RKO (cell line): ENCODE measurements around the gene FNDC3A.
A peak's percentile ranks its signal among the peaks of the same experiment; 100 is the strongest.

Source experiments
- DNase-seq: peaks from one replicate; pipeline ENCODE4 v3.0.0-alpha.2; 2016; ENCODE audit warnings: low spot score

FNDC3A gene

GRCh38 chr13:48975856-48976575 is at the start of gene FNDC3A:
Gene FNDC3A (plus strand): TSS chr13:48975912. CDS start chr13:49006191, 30,279 bp downstream.
- peak; percentile 74 for DNase-seq

- no peak for DNase-seq
Measured at GRCh38 chr13:48928757-48929430, 46.8 kb upstream of the FNDC3A start.

GRCh38 chr13:48930918-48931317 is 44.8 kb upstream of the FNDC3A start:
- DNase-seq, result no peak

GRCh38 chr13:48938308-48938943 is 37.3 kb upstream of the FNDC3A start:
- no peak for DNase-seq

GRCh38 chr13:48939728-48940127 is 36.0 kb upstream of the FNDC3A start:
- DNase-seq, result no peak

GRCh38 chr13:48942131-48942530 is 33.6 kb upstream of the FNDC3A start:
- peak; percentile 44 for DNase-seq

GRCh38 chr13:48944221-48944620 is 31.5 kb upstream of the FNDC3A start:
- DNase-seq, result no peak

- no peak for DNase-seq
Measured at GRCh38 chr13:48945626-48946025, 30.1 kb upstream of the FNDC3A start.

GRCh38 chr13:48946163-48946562 is 29.5 kb upstream of the FNDC3A start:
- DNase-seq, result no peak

- DNase-seq, result no peak
Measured at GRCh38 chr13:48949566-48950500, 25.9 kb upstream of the FNDC3A start.

GRCh38 chr13:48950501-48950875 is 25.2 kb upstream of the FNDC3A start:
- no peak for DNase-seq

GRCh38 chr13:48954081-48954480 is 21.6 kb upstream of the FNDC3A start:
- no peak for DNase-seq

- no peak for DNase-seq
Measured at GRCh38 chr13:48955536-48955935, 20.2 kb upstream of the FNDC3A start.

GRCh38 chr13:48961379-48961778 is 14.3 kb upstream of the FNDC3A start:
- DNase-seq, result no peak

GRCh38 chr13:48962281-48962680 is 13.4 kb upstream of the FNDC3A start:
- no peak for DNase-seq

- no peak for DNase-seq
Measured at GRCh38 chr13:48965736-48966135, 10.0 kb upstream of the FNDC3A start.

- DNase-seq, result no peak
Measured at GRCh38 chr13:48969685-48970084, 6.0 kb upstream of the FNDC3A start.

GRCh38 chr13:48973845-48974431 is 1.8 kb upstream of the FNDC3A start:
- no peak for DNase-seq

GRCh38 chr13:48975101-48975855 is 434 bp upstream of the FNDC3A start:
- peak; percentile 70 for DNase-seq

GRCh38 chr13:48976576-48977285 is 1.0 kb downstream of the FNDC3A start:
- peak; percentile 81 for DNase-seq
